HG03103 (cell line): Measurements from ENCODE around the gene FOXE3.

Experiments used
- ATAC-seq: cut with Tn5 transposase; IDR thresholded peaks from one replicate; pipeline ENCODE4 v1.9.1; 2021; ENCODE audit warnings: low read depth; ENCODE audit not compliant: unreplicated experiment

The FOXE3 gene

GRCh38 chr1:47415728-47416318 lies at the start of gene FOXE3:
Gene FOXE3 (plus strand): TSS chr1:47416285. CDS start chr1:47416316, 31 bp downstream.
- no peak for ATAC-seq

- ATAC-seq = no peak
Measured at GRCh38 chr1:47367651-47368050, 48.4 kb upstream of the FOXE3 start.

- no peak for ATAC-seq
Measured at GRCh38 chr1:47371016-47371517, 45.0 kb upstream of the FOXE3 start.

GRCh38 chr1:47374501-47374900 lies 41.6 kb upstream of the FOXE3 start:
- ATAC-seq = no peak

GRCh38 chr1:47378147-47378546 lies 37.9 kb upstream of the FOXE3 start:
- ATAC-seq = no peak

GRCh38 chr1:47380699-47381098 lies 35.4 kb upstream of the FOXE3 start:
- no peak for ATAC-seq

- no peak for ATAC-seq
Measured at GRCh38 chr1:47382399-47382983, 33.6 kb upstream of the FOXE3 start.

GRCh38 chr1:47384083-47384482 lies 32.0 kb upstream of the FOXE3 start:
- ATAC-seq = no peak

GRCh38 chr1:47385020-47385419 lies 31.1 kb upstream of the FOXE3 start:
- no peak for ATAC-seq

GRCh38 chr1:47386268-47386667 lies 29.8 kb upstream of the FOXE3 start:
- no peak for ATAC-seq

GRCh38 chr1:47388030-47388890 lies 27.8 kb upstream of the FOXE3 start:
- no peak for ATAC-seq

GRCh38 chr1:47388891-47389238 lies 27.2 kb upstream of the FOXE3 start:
- peak; percentile 82 for ATAC-seq

- no peak for ATAC-seq
Measured at GRCh38 chr1:47389731-47390130, 26.4 kb upstream of the FOXE3 start.

- ATAC-seq = no peak
Measured at GRCh38 chr1:47390843-47391242, 25.2 kb upstream of the FOXE3 start.

- ATAC-seq = no peak
Measured at GRCh38 chr1:47393141-47393540, 22.9 kb upstream of the FOXE3 start.

GRCh38 chr1:47395433-47395832 lies 20.7 kb upstream of the FOXE3 start:
- ATAC-seq = no peak

GRCh38 chr1:47396671-47397196 lies 19.4 kb upstream of the FOXE3 start:
- no peak for ATAC-seq

GRCh38 chr1:47399138-47399845 lies 16.8 kb upstream of the FOXE3 start:
- ATAC-seq = no peak

- no peak for ATAC-seq
Measured at GRCh38 chr1:47399846-47400155, 16.3 kb upstream of the FOXE3 start.

- no peak for ATAC-seq
Measured at GRCh38 chr1:47401761-47402160, 14.3 kb upstream of the FOXE3 start.

GRCh38 chr1:47402591-47402990 lies 13.5 kb upstream of the FOXE3 start:
- ATAC-seq = no peak
